ENCODE data around the gene BATF3. TPM values are rescaled to one million over a fixed set of nuclear protein-coding genes. Genes with fewer than 3 reads are reported as not detected.

Gene BATF3, protein sequence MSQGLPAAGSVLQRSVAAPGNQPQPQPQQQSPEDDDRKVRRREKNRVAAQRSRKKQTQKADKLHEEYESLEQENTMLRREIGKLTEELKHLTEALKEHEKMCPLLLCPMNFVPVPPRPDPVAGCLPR
- total RNA-seq = 0.53 and 0.55 TPM in 2 replicates
- long read RNA-seq = 0 reads

DNA sequence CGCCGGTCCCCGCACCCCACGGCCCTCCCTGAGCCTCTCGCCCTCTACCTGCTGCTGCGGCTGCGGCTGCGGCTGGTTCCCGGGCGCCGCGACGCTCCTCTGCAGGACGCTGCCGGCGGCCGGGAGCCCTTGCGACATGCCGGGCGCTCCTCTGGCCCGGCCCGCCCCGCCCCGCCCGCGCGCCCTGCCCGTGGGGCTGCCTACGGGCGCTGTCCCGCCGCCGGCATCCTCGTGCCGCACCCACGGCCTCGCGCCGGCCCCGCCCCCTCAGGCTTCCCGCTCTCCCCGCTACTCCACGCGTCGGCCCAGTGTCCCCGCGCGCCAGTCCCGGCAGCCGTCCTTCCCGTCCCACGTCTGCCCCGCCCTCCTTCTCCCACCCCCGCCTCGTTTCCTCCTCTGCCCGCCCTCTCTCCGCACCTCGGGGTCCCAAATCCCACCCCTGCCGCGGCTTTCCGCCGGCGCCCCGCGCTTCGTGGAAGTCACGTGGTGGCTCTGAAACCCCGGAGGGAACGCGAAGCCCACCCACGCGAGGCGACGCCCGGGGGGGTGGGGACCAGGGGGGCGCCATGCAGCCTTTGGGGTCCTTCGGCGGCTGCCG, at the start of gene BATF3:
Gene BATF3 (minus strand): TSS at position 216 of the 598 bp plus-strand sequence. CDS start 78 bp downstream, at position 138.
- Mint-ChIP-seq H3K36me3 (ENCODE audit: insufficient read depth) (no peaks in the 10 kb centered on the region), H3K27ac (no peak within 1 kb of the TSS), H3K4me1 (ENCODE audit: low read depth) (peaks cover 12% of the 10 kb centered on the region), H3K4me3 (ENCODE audit: low read depth) (peak within 1 kb of the TSS; percentile 50), H3K27me3 (peaks cover 80% of the 10 kb centered on the region), H3K9me3 (ENCODE audit: low read depth) (no peaks in the 10 kb centered on the region)
- DNase-seq (ENCODE audit: low spot score, unreplicated experiment) = peak; percentile 16
- TF ChIP-seq, protein P1, sequence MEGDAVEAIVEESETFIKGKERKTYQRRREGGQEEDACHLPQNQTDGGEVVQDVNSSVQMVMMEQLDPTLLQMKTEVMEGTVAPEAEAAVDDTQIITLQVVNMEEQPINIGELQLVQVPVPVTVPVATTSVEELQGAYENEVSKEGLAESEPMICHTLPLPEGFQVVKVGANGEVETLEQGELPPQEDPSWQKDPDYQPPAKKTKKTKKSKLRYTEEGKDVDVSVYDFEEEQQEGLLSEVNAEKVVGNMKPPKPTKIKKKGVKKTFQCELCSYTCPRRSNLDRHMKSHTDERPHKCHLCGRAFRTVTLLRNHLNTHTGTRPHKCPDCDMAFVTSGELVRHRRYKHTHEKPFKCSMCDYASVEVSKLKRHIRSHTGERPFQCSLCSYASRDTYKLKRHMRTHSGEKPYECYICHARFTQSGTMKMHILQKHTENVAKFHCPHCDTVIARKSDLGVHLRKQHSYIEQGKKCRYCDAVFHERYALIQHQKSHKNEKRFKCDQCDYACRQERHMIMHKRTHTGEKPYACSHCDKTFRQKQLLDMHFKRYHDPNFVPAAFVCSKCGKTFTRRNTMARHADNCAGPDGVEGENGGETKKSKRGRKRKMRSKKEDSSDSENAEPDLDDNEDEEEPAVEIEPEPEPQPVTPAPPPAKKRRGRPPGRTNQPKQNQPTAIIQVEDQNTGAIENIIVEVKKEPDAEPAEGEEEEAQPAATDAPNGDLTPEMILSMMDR (IDR thresholded peaks at IDR 0.05; ENCODE audit: unreplicated experiment) = no peak

- Mint-ChIP-seq H3K4me3 (ENCODE audit: low read depth) (no peak overlapping the region), H3K27ac (no peak overlapping the region), H3K27me3 (no peaks in the 10 kb centered on the region), H3K36me3 (ENCODE audit: insufficient read depth) (peaks cover 6% of the 10 kb centered on the region), H3K9me3 (ENCODE audit: low read depth) (no peaks in the 10 kb centered on the region), H3K4me1 (ENCODE audit: low read depth) (peaks cover 11% of the 10 kb centered on the region)
- TF ChIP-seq, protein P1 (IDR thresholded peaks at IDR 0.05; ENCODE audit: unreplicated experiment) = no peak
- DNase-seq (ENCODE audit: low spot score, unreplicated experiment) = no peak
Measured at GRCh38 chr1:212746546-212746945, 46.9 kb upstream of the BATF3 start.

- H3K27ac Mint-ChIP-seq = no peak overlapping the region
Measured at GRCh38 chr1:212745303-212745702, 45.7 kb upstream of the BATF3 start.

GRCh38 chr1:212743901-212744475, 44.3 kb upstream of the BATF3 start:
- no peak for DNase-seq (ENCODE audit: low spot score, unreplicated experiment)
- H3K4me3 Mint-ChIP-seq (ENCODE audit: low read depth) = no peak overlapping the region
- TF ChIP-seq, protein P1 (IDR thresholded peaks at IDR 0.05; ENCODE audit: unreplicated experiment) = no peak
- peaks cover 11% of the 10 kb centered on the region for H3K4me1 Mint-ChIP-seq (ENCODE audit: low read depth)
- no peaks in the 10 kb centered on the region for H3K9me3 Mint-ChIP-seq (ENCODE audit: low read depth)
- peaks cover 11% of the 10 kb centered on the region for H3K36me3 Mint-ChIP-seq (ENCODE audit: insufficient read depth)
- no peaks in the 10 kb centered on the region for H3K27me3 Mint-ChIP-seq
- peak overlapping the region; percentile 39 for H3K27ac Mint-ChIP-seq

More at GRCh38 chr1:212745303-212745702, 45.7 kb upstream of the BATF3 start:
- no peaks in the 10 kb centered on the region for H3K9me3 Mint-ChIP-seq (ENCODE audit: low read depth)
- no peak for DNase-seq (ENCODE audit: low spot score, unreplicated experiment)
- TF ChIP-seq, protein P1 (IDR thresholded peaks at IDR 0.05; ENCODE audit: unreplicated experiment) = no peak
- H3K4me3 Mint-ChIP-seq (ENCODE audit: low read depth) = no peak overlapping the region
- peaks cover 11% of the 10 kb centered on the region for H3K36me3 Mint-ChIP-seq (ENCODE audit: insufficient read depth)
- peaks cover 11% of the 10 kb centered on the region for H3K4me1 Mint-ChIP-seq (ENCODE audit: low read depth)
- H3K27me3 Mint-ChIP-seq = no peaks in the 10 kb centered on the region

DNA sequence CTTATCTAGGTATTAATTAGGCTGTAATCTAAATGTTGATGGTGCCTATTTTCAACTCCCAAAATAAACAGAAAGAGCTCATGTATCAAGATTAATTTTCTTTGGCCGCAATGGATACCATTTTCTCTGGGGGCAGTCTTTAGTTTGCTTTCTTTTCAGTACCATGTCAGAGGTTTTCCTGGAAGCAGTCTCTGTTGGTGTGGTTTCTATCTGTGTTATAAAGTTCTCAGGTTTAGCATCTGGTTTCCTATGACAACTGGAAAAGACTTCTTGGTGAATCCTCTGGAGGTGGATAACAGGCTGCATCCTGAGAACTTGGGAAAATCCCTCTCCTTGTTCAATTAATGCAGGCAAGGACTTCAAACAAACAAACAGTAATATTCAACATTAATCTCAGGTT, 38.7 kb upstream of the BATF3 start:
- Mint-ChIP-seq H3K27ac (no peak overlapping the region), H3K9me3 (ENCODE audit: low read depth) (no peaks in the 10 kb centered on the region)
- TF ChIP-seq, protein P1 (IDR thresholded peaks at IDR 0.05; ENCODE audit: unreplicated experiment) = no peak

More for the DNA sequence above, 38.7 kb upstream of the BATF3 start:
- Mint-ChIP-seq H3K27me3 (no peaks in the 10 kb centered on the region), H3K4me3 (ENCODE audit: low read depth) (no peak overlapping the region), H3K36me3 (ENCODE audit: insufficient read depth) (peaks cover 16% of the 10 kb centered on the region), H3K4me1 (ENCODE audit: low read depth) (peaks cover 4% of the 10 kb centered on the region)
- DNase-seq (ENCODE audit: low spot score, unreplicated experiment) = no peak

All from progenitor cell of endocrine pancreas (in vitro differentiated cells).